IMR-90 (cell line): ENCODE results near the gene ZBED4. TPM values are rescaled to one million over a fixed set of nuclear protein-coding genes. Genes with fewer than 3 reads are reported as not detected.

Source experiments
- ATAC-seq: fragments of 200-7000 bp; cut with Tn5 transposase; 2 replicates; pipeline ENCODE4 v1.9.1; 2020; ENCODE audit warnings: low read depth, mild to moderate bottlenecking, moderate library complexity
- BruUV-seq: library from RNA; stranded (reverse); fragments of 400-500 nt; replicated peaks from 2 replicates; lab custom pipeline; 2021; lab: Mats Ljungman, UMichigan
- CTCF ChIA-PET: fragments of 300-600 bp; formaldehyde crosslinking; extraction: SDS; loops from one replicate; lab custom pipeline; 2021; ENCODE audit warnings: antibody characterized with exemption; lab: Yijun Ruan, JAX
- POLR2A ChIA-PET: fragments of 300-600 bp; sonication (Branson Sonifier 250); formaldehyde crosslinking; loops from one replicate; lab custom pipeline; 2022; ENCODE audit warnings: antibody characterized with exemption; ENCODE audit not compliant: unreplicated experiment; lab: Charles Lee
- DNase-seq: peaks from one replicate; pipeline ENCODE4 v3.0.0; 2013
- H2AFZ ChIP-seq: replicated peaks from 2 replicates; pipeline ENCODE3; 2013; ENCODE audit warnings: low read length, mild to moderate bottlenecking; ENCODE audit not compliant: poor library complexity
- H2AK5ac ChIP-seq: 2 replicates; pipeline ENCODE4 v1.6.1; 2013; ENCODE audit warnings: low read depth, low read length, inconsistent platforms
- H2AK9ac ChIP-seq: replicated peaks from 2 replicates; pipeline ENCODE3; 2013; ENCODE audit warnings: mild to moderate bottlenecking, low read depth, low read length, moderate library complexity; ENCODE audit not compliant: poor library complexity
- H2BK120ac ChIP-seq: 2 replicates; pipeline ENCODE4 v1.6.1; 2013; ENCODE audit warnings: low read depth, low read length, inconsistent platforms
- H2BK15ac ChIP-seq: 3 replicates; pipeline ENCODE4 v1.6.1; 2013; ENCODE audit warnings: low read depth, low read length, inconsistent platforms
- H2BK20ac ChIP-seq: 2 replicates; pipeline ENCODE4 v1.6.1; 2013; ENCODE audit warnings: low read depth, mild to moderate bottlenecking, inconsistent platforms, low read length, moderate library complexity
- H2BK5ac ChIP-seq: 2 replicates; pipeline ENCODE4 v1.6.1; 2013; ENCODE audit warnings: mild to moderate bottlenecking, low read depth, low read length, inconsistent platforms; ENCODE audit not compliant: poor library complexity, severe bottlenecking
- H3K14ac ChIP-seq: replicated peaks from 2 replicates; pipeline ENCODE4 v1.6.1; 2013; ENCODE audit warnings: low read depth, low read length, inconsistent platforms
- H3K18ac ChIP-seq: 2 replicates; pipeline ENCODE4 v1.6.1; 2013; ENCODE audit warnings: low read depth, low read length, control low read depth
- H3K23ac ChIP-seq: 2 replicates; pipeline ENCODE4 v1.6.1; 2013; ENCODE audit warnings: low read depth, low read length, inconsistent platforms
- H3K27ac ChIP-seq: 2 replicates; pipeline ENCODE4 v1.5.1; 2013; ENCODE audit warnings: mild to moderate bottlenecking, control low read depth, low read length; ENCODE audit not compliant: insufficient read depth
- H3K27me3 ChIP-seq: 2 replicates; pipeline ENCODE4 v1.6.1; 2013; ENCODE audit warnings: low read length; ENCODE audit not compliant: control insufficient read depth, insufficient read depth
- H3K36me3 ChIP-seq: 2 replicates; pipeline ENCODE4 v1.6.1; 2013; ENCODE audit warnings: low read length, mixed read lengths; ENCODE audit not compliant: control insufficient read depth, insufficient read depth
- H3K4ac ChIP-seq: 2 replicates; pipeline ENCODE4 v1.6.1; 2013; ENCODE audit warnings: low read depth, low read length, inconsistent platforms
- H3K4me1 ChIP-seq: 2 replicates; pipeline ENCODE4 v1.6.1; 2013; ENCODE audit warnings: low read length, mixed read lengths; ENCODE audit not compliant: control insufficient read depth, insufficient read depth
- H3K4me2 ChIP-seq: 2 replicates; pipeline ENCODE4 v1.6.1; 2013; ENCODE audit warnings: low read depth, mild to moderate bottlenecking, control low read depth, low read length, moderate library complexity
- H3K4me3 ChIP-seq: 2 replicates; pipeline ENCODE4 v1.5.1; 2013; ENCODE audit warnings: low read depth, mild to moderate bottlenecking, control low read depth, low read length, moderate library complexity; ENCODE audit not compliant: insufficient read depth
- H3K56ac ChIP-seq: 2 replicates; pipeline ENCODE4 v1.6.1; 2013; ENCODE audit warnings: low read length, inconsistent platforms; ENCODE audit not compliant: insufficient read depth; ENCODE audit errors: extremely low read depth
- H3K79me1 ChIP-seq, 2 experiments: 2 replicates each; pipeline ENCODE4 v1.6.1; 2013; ENCODE audit warnings: low read length in 2 of 2, inconsistent platforms in 1 of 2, low read depth in 1 of 2
- H3K9ac ChIP-seq: 2 replicates; pipeline ENCODE4 v1.6.1; 2013; ENCODE audit warnings: low read depth, low read length, control low read depth
- H3K9me1 ChIP-seq: 2 replicates; pipeline ENCODE4 v1.6.1; 2013; ENCODE audit warnings: low read length, inconsistent platforms; ENCODE audit not compliant: insufficient read depth
- H3K9me3 ChIP-seq: 2 replicates; pipeline ENCODE4 v1.6.1; 2013; ENCODE audit warnings: low read length; ENCODE audit not compliant: control insufficient read depth, insufficient read depth
- H4K20me1 ChIP-seq: 2 replicates; pipeline ENCODE4 v1.6.1; 2013; ENCODE audit warnings: low read length, inconsistent platforms; ENCODE audit not compliant: insufficient read depth
- H4K5ac ChIP-seq: 2 replicates; pipeline ENCODE4 v1.6.1; 2013; ENCODE audit warnings: mild to moderate bottlenecking, low read depth, low read length, control low read depth
- H4K8ac ChIP-seq, 2 experiments: 2 replicates each; pipeline ENCODE4 v1.6.1; 2013; ENCODE audit warnings: low read depth in 2 of 2, low read length in 2 of 2, control low read depth in 1 of 2, inconsistent platforms in 1 of 2
- H4K91ac ChIP-seq: 2 replicates; pipeline ENCODE4 v1.6.1; 2013; ENCODE audit warnings: low read depth, low read length, inconsistent platforms; ENCODE audit not compliant: insufficient read depth
- BHLHE40 ChIP-seq: fragments of 150-350 bp; IDR thresholded peaks from 2 replicates; pipeline ENCODE4 v1.6.1; 2016; ENCODE audit warnings: mild to moderate bottlenecking, low read depth, low read length
- CHD1 ChIP-seq: IDR thresholded peaks from 2 replicates; pipeline ENCODE4 v1.6.1; 2012; ENCODE audit warnings: low read depth, low read length, improper control_type of control experiment
- POLR2A ChIP-seq: IDR thresholded peaks from 2 replicates; pipeline ENCODE4 v1.6.1; 2012; ENCODE audit warnings: mild to moderate bottlenecking, low read depth, low read length
- RFX5 ChIP-seq: IDR thresholded peaks from 2 replicates; pipeline ENCODE4 v1.8.0; 2012; ENCODE audit warnings: low read depth, mild to moderate bottlenecking, low read length, moderate library complexity
- SMC3 ChIP-seq: fragments of 150-350 bp; IDR thresholded peaks from 2 replicates; pipeline ENCODE4 v1.6.1; 2016; ENCODE audit warnings: low read depth, mild to moderate bottlenecking, antibody characterized with exemption, low read length, moderate library complexity
- WGBS, 2 experiments: methylation state at CpG; one replicate each; pipeline versions ENCODE4 v1.1.5 to v1.1.7; 2013; ENCODE audit warnings: missing lambda C conversion rate in 2 of 2; ENCODE audit not compliant: insufficient read length in 1 of 2; ENCODE audit errors: extremely low coverage in 2 of 2; 5-methylcytosine and 5-hydroxymethylcytosine counted together
- dilution Hi-C: fragments of 300-500 bp; cut with HindIII; formaldehyde crosslinking; loops from one replicate; pipeline ENCODE4 v1.14.3; 2018; ENCODE audit warnings: low sequenced_read_pairs; ENCODE audit not compliant: unreplicated experiment
- in situ Hi-C: fragments of 300-500 bp; cut with MboI; formaldehyde crosslinking; loops from 3 replicates; pipeline ENCODE4 v1.14.3; 2019; ENCODE audit warnings: low sequenced_read_pairs, inconsistent platforms, mixed read lengths
- intact Hi-C: fragments of 100-400 bp; cut with micrococcal nuclease; formaldehyde crosslinking; loops from 2 replicates; pipeline ENCODE4 v1.10.0; 2022
- polyA plus RNA-seq, 3 experiments: library from polyadenylated mRNA; depleted of rRNA; stranded (reverse); fragments of >200 nt; gene quantifications; 2 replicates each; pipeline ENCODE4 v1.2.3, GENCODE V29; 2012; ENCODE audit warnings: low replicate concordance in 1 of 3
- total RNA-seq: library from RNA; depleted of rRNA; stranded (reverse); fragments of >200 nt; gene quantifications from 2 replicates; pipeline ENCODE4 v1.2.3, GENCODE V29; 2012
- TF ChIP-seq, protein P1 (sequence below): conservative IDR thresholded peaks from 2 replicates; pipeline ENCODE4 v1.5.1; 2012; ENCODE audit warnings: mild to moderate bottlenecking, low read depth, low read length, improper control_type of control experiment
- TF ChIP-seq, protein P2 (sequence below): fragments of 150-350 bp; IDR thresholded peaks from 2 replicates; pipeline ENCODE4 v1.6.1; 2017; ENCODE audit warnings: mild to moderate bottlenecking, antibody characterized with exemption, low read length, low read depth

ZBED4 gene
- total and polyA plus RNA-seq, 2 of the 4 experiments (the other 2 are of a cell fraction) = 9.3 to 10.5 TPM

DNA sequence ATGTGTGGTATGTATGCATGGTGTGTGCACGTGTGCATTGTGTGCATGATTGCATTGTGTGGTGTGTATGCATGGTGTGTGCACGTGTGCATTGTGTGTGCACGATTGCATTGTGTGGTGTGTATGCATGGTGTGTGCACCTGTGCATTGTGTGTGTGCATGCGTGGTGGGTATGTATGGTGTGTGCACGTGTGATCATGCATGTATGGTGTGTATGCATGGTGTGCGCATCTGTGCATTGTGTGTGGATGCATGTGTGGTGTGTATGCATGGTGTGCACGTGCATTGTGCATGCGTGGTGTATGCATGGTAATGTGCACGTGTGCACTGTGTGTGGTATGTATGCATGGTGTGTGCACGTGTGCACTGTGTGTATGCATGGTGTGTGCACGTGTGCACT lies 47.8 kb downstream of the ZBED4 start:
- ATAC-seq (no peak), DNase-seq (no peak)
- Histone ChIP-seq H3K9me3 (no peaks in the 10 kb centered on the region), H2BK15ac (no peak overlapping the region), H3K4me3 (no peak overlapping the region), H2AK9ac (no peak overlapping the region), H2AK5ac (no peak overlapping the region), H3K4me2 (no peak overlapping the region), H3K27ac (no peak overlapping the region), H2BK20ac (no peak overlapping the region), H4K5ac (no peak overlapping the region), H3K9me1 (peaks cover 10% of the 10 kb centered on the region), H4K8ac (no peak overlapping the region), H4K20me1 (peaks cover 15% of the 10 kb centered on the region), H3K56ac (no peak overlapping the region), H3K23ac (no peak overlapping the region), H3K27me3 (no peaks in the 10 kb centered on the region), H3K36me3 (peaks cover 32% of the 10 kb centered on the region), H2BK120ac (no peak overlapping the region), H3K4me1 (no peaks in the 10 kb centered on the region), H3K79me1 (peaks cover 4 to 23% of the 10 kb centered on the region in 2 experiments; a peak in 2 of 4 replicates), H3K18ac (no peak overlapping the region), H4K91ac (no peak overlapping the region), H3K9ac (no peak overlapping the region), H3K14ac (no peak overlapping the region), H2BK5ac (no peak overlapping the region), H2AFZ (no peak overlapping the region), H3K4ac (no peak overlapping the region)
- in situ Hi-C loops = loop anchor here (25.0 kb wide), 1 partner anchor 89 kb away; no protein-coding TSS in a partner anchor
- intact Hi-C loops = no loop called here
- BruUV-seq = no TSS peak
- TF ChIP-seq SMC3 (no peak), RFX5 (no peak), BHLHE40 (no peak), POLR2A (no peak), CHD1 (no peak)
- TF ChIP-seq, protein P1, sequence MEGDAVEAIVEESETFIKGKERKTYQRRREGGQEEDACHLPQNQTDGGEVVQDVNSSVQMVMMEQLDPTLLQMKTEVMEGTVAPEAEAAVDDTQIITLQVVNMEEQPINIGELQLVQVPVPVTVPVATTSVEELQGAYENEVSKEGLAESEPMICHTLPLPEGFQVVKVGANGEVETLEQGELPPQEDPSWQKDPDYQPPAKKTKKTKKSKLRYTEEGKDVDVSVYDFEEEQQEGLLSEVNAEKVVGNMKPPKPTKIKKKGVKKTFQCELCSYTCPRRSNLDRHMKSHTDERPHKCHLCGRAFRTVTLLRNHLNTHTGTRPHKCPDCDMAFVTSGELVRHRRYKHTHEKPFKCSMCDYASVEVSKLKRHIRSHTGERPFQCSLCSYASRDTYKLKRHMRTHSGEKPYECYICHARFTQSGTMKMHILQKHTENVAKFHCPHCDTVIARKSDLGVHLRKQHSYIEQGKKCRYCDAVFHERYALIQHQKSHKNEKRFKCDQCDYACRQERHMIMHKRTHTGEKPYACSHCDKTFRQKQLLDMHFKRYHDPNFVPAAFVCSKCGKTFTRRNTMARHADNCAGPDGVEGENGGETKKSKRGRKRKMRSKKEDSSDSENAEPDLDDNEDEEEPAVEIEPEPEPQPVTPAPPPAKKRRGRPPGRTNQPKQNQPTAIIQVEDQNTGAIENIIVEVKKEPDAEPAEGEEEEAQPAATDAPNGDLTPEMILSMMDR = no peak
- TF ChIP-seq, protein P2, sequence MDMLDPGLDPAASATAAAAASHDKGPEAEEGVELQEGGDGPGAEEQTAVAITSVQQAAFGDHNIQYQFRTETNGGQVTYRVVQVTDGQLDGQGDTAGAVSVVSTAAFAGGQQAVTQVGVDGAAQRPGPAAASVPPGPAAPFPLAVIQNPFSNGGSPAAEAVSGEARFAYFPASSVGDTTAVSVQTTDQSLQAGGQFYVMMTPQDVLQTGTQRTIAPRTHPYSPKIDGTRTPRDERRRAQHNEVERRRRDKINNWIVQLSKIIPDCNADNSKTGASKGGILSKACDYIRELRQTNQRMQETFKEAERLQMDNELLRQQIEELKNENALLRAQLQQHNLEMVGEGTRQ = no peak
- ChIA-PET CTCF (no interaction called here), POLR2A (no interaction called here)
- dilution Hi-C loops = no loop called here
- WGBS, 2 experiments = 90% methylated on average over 3 of the region's 11 CpGs; no CpG with 5 or more reads in 1 of the 2 experiments
